GM18502 (cell line): ENCODE measurements around the gene RIN2.

Experiments used
- ATAC-seq: cut with Tn5 transposase; IDR thresholded peaks from one replicate; pipeline ENCODE4 v1.9.1; 2021; ENCODE audit warnings: mild to moderate bottlenecking; ENCODE audit not compliant: unreplicated experiment, poor library complexity

RIN2 gene, protein sequence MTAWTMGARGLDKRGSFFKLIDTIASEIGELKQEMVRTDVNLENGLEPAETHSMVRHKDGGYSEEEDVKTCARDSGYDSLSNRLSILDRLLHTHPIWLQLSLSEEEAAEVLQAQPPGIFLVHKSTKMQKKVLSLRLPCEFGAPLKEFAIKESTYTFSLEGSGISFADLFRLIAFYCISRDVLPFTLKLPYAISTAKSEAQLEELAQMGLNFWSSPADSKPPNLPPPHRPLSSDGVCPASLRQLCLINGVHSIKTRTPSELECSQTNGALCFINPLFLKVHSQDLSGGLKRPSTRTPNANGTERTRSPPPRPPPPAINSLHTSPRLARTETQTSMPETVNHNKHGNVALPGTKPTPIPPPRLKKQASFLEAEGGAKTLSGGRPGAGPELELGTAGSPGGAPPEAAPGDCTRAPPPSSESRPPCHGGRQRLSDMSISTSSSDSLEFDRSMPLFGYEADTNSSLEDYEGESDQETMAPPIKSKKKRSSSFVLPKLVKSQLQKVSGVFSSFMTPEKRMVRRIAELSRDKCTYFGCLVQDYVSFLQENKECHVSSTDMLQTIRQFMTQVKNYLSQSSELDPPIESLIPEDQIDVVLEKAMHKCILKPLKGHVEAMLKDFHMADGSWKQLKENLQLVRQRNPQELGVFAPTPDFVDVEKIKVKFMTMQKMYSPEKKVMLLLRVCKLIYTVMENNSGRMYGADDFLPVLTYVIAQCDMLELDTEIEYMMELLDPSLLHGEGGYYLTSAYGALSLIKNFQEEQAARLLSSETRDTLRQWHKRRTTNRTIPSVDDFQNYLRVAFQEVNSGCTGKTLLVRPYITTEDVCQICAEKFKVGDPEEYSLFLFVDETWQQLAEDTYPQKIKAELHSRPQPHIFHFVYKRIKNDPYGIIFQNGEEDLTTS

DNA sequence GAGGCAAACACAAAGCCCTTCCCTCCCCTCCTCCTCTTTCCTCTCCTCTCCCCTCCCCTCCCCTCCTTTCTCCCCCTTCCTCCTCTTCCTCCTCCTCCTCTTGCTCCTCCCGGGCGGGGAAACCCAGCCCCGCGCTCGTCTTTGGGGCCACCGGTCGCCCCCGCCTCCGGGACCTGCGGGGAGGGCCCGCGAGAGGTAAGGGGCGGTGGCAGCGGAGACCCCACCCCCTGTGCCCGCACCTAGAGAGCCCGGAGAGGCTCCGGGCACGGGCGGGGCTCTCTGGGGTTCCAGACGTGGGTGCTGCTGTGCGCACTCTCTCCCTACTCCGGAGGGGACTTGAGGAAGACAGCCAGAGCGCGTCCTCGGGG lies at the start of gene RIN2:
RIN2 (plus strand) TSS at position 126 of the 368 bp plus-strand sequence. CDS start 131,344 bp downstream, outside the sequence.
- ATAC-seq: no peak

DNA sequence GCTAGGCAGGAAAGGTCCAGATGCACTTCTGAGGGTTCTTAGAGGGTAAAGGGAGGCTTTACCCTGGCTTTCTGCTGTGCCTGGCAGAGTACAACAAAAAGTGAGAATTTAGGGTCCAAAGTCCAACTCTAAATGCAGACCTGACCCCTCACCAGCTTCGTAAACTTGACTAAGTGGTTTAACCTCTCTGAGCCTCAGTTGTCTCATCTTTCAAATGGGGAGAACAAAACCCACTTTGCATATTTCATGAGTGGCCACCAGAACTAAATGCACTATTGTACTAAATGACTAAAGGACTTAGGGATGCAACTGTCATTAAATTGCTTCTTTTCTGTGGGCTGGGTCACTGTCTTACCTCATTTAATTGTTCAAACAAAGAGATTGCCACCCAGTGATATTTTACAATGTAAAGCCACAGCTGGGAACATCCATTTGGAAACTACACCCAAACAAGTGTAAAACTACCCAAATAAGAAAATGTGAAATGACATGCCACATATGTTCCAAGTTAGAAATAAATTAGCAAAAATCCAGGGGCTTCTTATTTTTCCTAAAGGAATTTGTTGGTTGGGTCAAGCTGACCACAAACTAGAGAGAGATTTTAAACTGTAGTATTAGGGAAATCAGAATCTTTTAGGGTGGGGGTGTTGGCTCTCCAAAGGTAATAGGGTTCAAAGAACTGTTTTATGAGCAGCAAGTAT lies 48.3 kb upstream of the RIN2 start:
- no peak for ATAC-seq

DNA sequence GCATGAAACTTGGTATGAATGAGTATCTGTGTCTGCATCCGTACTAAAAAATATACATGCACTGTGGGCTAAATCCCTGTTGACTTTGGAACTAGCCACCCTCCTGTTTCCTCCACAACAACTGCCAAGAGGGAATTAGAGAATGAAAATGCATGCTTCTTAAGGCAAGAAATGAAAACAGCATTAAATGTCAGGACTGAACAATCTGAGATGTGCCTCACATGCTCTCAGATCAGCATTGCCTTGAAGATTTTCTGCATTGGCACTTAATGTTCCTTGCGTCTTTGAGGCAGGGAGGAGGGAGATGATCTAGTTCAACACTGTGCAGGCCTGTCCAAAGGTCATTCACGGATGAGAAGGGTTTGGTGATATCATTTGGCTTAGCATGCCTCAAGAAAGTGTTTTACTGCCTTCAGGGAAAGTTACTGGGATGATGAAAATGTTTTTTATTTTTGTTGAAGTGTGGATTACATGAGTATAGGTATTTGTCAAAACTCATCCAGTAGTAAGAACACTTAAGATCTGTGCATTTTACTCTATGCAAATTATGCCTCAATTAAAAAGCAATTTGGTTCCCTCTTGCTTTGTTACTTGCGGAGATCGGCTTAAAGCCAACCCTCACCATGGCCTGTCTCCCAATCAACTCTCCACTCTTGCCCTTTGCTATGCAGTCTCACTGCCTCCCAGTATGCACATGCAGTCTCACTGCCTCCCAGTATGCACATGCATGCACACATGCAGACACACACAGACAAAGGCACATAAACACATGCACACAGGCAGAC lies 47.5 kb upstream of the RIN2 start:
- no peak for ATAC-seq

DNA sequence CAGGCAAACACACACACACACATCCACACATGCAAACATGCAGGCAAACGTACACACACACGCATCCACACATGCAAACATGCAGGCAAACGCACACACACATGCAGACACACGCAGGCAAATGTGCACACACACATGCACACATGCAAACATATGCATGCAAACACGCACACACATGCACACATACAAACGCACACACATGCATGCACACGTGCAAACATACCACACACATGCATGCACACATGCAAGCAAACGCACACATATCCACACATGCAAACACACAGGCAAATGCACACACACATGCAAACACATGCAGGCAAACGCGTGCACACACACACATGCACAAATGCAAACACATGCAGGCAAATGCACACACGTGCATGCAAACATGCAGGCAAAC lies 46.9 kb upstream of the RIN2 start:
- no peak for ATAC-seq

DNA sequence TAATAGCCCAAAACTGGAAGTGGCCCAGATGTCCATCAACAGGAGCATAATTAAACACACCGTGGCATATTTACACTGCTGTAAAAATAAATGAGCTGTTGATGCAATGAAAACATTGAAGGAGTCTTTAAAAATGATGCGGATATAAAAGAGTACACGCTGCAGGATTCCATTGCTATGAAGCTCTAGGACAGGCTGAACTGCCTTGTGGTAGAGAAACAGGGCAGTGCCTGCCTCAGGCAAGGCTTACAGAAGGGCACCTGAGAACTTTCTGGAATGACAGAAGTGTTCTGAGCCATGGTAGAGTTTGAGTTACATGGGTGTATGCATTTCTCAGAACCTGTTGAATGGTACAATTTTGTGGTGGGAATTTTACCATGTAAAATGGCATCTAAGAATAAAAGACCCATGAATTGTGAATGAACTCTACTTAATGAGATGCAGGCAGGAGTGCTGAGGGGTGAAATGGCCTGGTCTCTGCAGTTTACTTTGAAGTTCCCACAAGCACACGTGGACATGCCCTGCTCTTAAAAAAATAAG lies 45.3 kb upstream of the RIN2 start:
- no peak for ATAC-seq

DNA sequence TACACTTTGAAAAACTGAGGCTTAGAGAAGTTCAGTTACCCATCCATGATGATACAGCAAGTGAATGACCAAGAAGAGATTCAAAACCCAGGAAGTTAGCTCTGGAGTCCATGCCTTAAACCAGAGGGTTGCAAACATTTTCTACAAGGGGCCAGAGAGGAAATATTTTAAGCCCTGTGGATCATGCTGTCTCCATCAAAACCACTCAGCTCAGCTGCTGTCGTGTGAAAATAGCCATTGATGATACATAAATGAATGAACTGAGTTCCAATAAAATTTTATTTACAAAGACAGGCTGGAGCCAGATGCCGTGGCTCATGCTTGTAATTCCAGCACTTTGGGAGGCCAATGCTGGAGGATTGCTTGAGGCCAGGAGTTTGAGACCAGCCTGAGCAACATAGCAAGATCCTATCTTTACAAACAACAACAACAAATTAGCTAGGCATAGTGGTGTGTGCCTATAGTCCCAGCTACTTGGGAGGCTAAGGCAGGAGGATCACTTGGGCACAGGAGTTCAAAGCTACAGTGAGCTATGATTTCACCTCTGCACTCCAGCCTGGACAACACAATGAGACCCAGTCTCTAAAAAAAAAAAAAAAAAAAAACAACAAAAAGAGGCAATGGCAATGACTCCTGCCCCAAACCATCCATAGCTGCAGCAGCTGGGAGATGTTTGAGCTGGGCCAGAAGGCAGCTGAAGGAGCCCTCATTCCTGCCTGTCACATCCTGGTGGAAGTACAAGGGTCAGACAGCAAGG lies 44.1 kb upstream of the RIN2 start:
- ATAC-seq: no peak

DNA sequence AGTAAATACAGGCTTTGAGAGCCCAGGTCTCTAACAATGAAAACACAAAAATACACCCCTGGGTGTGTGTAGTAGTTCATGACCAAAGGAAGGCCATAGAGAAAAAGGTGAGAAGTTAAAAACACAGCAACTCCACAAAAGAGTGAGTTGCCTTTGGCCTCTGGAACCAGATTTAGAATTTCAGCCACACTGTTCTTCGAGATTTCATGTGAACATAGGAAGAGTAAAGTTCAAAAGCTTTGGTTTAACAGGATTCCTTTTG lies 43.5 kb upstream of the RIN2 start:
- ATAC-seq: no peak

DNA sequence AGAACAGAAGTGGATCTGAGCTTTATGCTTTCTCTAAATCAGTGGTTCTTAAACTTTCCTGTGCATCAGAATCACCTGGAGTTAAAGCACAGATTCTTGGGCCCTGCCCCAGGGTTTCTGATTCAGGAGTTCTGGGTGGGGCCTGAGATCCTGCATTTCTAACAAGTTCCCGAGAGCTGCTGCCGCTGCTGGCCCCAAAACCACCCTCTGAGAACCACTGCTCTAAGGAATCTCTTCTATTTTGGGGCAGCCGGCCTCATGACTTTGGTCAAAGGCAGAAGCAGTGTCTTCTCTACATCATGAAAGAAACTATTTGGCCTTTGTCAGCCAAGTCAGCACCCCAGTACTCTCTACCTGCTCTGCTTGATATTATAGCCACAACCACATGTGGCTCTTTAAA lies 42.1 kb upstream of the RIN2 start:
- ATAC-seq: no peak

DNA sequence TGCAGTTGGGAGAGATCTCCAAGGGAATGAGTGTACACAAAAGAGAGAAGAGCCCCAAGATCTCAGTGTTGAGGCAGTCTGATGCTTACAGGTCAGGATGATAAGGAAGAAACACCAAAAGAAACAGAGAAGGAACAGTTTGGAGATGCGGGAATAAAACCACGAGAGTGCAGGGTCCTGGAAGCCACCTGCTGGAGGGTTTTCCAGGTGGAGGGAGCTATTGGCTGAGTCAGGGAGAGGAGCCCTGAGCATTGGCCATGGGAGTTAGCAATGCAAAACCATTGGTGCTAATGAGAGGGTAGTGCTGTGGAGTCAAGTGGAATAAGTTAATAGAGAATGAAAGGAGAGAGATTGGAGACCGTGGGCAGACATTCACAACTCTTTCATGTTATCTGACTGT lies 39.2 kb upstream of the RIN2 start:
- no peak for ATAC-seq

DNA sequence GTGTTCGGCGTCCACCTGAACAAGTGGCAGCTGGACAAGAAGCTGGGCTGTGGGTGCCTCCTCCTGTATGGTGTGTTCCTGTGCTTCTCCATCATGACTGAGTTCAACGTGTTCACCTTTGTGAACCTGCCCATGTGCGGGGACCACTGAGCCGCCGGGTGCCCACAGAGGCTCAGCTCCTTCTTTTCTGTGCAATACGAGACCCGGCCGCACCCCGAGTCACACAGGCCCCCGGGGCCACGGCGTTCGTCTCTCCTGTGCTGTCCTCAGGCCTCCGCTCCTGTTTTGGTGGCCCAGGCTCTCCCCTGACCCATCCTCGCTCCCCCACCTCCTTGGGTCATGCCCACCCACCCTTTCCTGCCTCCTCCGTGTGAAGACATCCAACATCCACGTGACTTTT lies 37.1 kb upstream of the RIN2 start:
- ATAC-seq: no peak

DNA sequence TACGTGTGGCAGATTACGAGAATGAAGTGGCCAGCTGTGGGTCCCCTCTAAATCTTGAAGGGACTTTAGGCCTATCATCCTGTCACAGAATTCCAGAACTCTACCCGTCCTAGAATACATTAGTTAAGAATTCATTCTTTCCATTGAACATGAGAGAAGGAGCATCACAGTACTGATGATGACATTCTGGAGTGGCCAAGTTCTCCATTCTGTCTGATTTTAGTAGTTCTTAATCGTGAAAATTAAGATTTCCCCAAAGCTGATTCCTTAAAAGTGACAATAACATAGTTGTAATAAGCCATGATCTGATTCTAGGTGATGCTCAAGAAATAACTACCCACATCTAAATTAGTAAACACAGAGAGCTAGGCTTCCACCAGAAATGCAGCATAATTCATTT lies 35.0 kb upstream of the RIN2 start:
- no peak for ATAC-seq

DNA sequence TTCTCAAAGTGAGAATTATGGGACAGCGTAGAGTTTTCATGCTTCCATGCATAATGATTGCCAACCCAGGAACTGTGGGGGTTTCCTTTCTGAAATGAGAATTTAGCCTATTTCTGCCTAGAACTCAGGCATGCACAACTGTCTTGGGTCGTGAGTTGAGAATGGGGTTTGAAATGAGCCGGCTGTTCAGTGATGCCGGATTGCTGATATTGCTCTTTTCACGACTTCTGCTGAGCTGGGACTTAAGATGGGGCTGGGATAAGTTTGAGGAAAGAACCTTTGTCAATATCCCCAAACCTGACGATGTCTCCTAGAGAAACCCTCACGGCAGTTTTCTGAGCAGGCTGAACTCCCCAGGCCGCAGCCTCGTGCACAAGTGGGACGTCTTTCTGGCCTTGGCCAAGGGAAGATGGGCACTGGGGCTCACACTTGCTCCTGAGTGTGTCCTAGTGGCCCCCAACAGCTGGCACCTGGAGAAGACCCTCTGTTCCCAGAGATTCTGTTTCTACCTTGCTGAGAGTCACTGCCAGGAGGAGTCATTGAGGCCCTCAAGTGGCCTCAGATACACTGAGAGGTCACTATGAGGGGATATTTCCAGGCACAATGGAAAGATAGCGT lies 34.1 kb upstream of the RIN2 start:
- ATAC-seq: no peak

DNA sequence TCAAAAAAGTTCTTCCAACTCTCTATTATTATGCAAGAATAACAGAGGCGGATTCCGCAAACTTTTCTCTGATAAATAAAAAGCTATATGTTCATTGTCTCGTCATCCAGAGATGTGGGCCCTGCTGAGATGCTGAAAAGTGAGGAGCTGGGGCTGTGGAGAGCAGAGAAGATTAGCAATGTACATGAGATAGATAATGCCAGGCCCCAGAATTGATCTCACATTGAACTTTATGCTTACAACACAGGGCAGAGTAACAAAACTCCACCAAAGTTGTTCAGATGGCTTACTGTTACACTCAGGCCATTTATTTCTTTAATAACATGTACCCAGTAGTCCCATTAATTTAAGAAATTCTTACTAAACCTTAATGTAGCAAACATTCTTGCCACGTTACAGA lies 32.7 kb upstream of the RIN2 start:
- no peak for ATAC-seq

DNA sequence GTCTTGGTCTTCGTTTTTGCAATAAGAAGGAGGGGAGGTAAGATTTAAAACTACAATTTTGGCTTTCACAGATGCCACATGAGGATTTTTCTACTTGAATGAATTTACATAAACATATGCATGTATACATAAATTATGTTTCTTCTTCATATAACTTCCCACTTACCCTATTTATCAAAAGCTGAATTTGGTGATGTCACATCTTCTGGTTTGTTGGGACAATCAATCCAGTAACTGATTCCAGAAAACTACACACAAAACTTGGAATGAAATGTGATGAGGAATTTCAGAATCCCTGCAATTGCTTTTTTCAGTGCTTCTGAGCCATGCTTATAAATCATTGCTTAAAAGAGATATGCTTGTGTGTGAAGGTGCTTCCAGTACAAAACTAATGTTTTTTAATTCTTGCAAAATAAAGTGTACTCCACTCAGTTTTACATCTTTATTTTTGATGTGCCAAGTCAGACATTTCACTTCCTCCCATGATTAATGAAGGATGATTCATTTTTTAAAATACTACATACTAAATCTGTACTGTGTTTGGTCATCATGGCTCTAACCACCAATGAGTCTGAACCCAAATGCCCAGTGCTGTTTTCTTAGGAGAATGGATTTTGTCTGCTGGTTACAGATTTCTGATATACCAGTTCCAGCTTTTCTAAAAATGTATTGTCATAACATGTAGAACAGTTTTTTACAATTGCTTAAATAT lies 32.1 kb upstream of the RIN2 start:
- no peak for ATAC-seq

DNA sequence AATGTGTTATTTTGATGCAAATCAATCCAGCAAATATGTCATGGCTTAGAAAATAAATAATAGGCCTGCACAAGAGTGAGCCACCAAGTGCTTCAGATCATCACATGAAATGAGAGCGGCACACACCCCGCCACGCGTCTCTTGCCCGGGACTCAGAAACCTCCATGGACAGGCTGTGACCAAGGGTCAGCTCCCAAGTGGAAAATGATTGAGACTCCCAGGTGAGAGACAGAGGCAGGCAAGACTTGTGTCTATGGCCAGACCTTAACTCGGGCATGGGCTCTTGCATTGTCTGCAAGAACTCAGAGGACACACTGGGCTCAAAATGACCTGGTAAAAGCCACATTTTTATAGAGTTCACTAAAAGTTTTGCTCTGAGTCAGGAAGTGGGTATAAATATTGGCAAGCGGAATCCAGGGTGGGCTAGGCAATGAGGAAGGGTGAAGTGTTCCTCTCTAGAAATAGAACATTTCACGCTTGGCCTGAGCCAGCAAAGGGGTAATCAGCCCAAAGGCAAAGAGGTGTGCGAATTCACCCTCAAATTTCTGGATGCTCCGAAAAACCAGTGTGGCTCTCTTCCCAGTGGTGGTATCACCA lies 30.7 kb upstream of the RIN2 start:
- no peak for ATAC-seq

DNA sequence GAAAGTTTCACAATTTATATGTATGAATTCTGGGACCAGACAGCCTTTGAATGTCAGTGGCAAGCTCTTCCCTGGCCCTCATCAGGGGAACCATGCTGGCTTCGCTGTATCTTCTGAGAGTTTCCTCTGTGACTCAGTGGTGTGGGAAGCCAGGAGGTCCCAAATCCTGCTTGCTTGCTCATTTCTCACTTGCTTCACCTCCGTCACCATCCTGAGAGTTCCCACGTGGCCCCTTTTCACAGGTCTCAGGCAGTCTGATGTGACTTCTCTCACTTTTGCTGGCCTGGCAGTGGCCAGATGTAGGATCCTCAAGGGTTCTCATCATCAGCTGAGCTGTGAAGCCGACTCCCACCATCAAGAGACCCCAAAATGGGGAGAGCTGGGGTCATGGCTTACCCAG lies 28.4 kb upstream of the RIN2 start:
- no peak for ATAC-seq

DNA sequence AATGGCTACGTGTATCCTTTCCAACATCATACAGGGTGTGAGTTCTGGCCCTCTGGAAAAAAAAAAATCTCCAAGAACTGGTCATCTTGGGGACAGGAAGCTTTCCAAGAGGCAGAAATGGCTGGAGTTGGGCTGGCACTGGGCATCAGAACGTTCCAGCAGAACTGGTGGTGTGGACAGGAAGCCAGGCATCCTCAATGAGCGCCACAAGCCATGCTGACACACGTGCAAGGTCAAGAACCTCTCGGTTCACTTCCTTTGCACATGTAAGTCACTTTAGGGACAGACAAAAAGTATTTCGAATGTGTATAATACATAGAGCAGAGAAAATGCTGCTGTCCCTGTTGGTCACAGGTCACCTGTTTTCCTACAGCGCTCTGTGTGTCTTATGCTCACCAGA lies 27.4 kb upstream of the RIN2 start:
- no peak for ATAC-seq

DNA sequence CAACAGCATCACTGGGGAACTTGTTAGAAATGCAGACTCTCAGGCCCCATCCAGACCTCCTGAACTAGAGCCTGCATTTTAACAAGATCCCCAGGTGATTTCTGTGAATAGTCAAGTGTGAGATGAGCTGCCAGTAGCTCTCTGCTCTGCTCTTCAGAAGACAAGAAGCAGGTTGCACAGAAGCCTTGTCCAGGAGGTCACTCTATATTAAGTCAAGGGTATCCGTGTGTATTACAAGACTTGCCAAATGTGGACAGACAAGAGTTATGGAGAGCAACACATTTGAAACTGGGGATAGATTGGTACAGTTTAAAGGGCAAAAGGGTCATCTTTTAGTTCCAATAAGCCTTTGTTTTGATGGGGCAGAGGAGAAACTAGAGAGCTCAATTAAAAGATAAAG lies 23.2 kb upstream of the RIN2 start:
- ATAC-seq: no peak
